HCT116 (cell line): ENCODE data around the gene CAP2. TPM values are rescaled to one million over a fixed set of nuclear protein-coding genes. Genes with fewer than 3 reads are reported as not detected.

Experiments
- ATAC-seq: fragments of 200-7000 bp; cut with Tn5 transposase; 2 replicates; pipeline ENCODE4 v1.9.1; 2020; ENCODE audit warnings: mild to moderate bottlenecking, moderate library complexity
- BruUV-seq: library from RNA; stranded (reverse); fragments of 400-500 nt; replicated peaks from 2 replicates; lab custom pipeline; 2021; lab: Mats Ljungman, UMichigan
- CTCF ChIA-PET: fragments of 300-600 bp; sonication (Branson Sonifier 250); formaldehyde crosslinking; loops from one replicate; lab custom pipeline; 2021; ENCODE audit warnings: antibody characterized with exemption; lab: Charles Lee
- POLR2A ChIA-PET: fragments of 300-600, 350-600 bp; sonication (Branson Sonifier 250); formaldehyde crosslinking; loops from one replicate; lab custom pipeline; 2021; ENCODE audit warnings: antibody characterized with exemption; lab: Charles Lee
- RAD21 ChIA-PET, 2 experiments: fragments of 300-600 bp; sonication (Branson Sonifier 250); formaldehyde crosslinking; loops; one replicate each; lab custom pipeline; 2023; ENCODE audit warnings: low total read pairs in 2 of 2; ENCODE audit not compliant: uncharacterized antibody in 2 of 2, unreplicated experiment in 2 of 2, low non-redundant PET in 1 of 2; lab: Charles Lee
- DNase-seq: peaks from one replicate; pipeline ENCODE4 v3.0.0-alpha.2; 2010; ENCODE audit warnings: low read depth, low spot score
- H2AFZ ChIP-seq: fragments of 200-600 bp; shearing (Covaris generic), sonication (generic); 2 replicates; pipeline ENCODE4 v1.6.1; 2017; ENCODE audit warnings: low read depth, mixed run types, mixed read lengths, antibody characterized with exemption, low read length; ENCODE audit not compliant: poor library complexity, severe bottlenecking
- H3K27ac ChIP-seq: 2 replicates; pipeline ENCODE4 v1.5.1; 2012; ENCODE audit warnings: low read depth, low read length
- H3K27me3 ChIP-seq: fragments of 200-600 bp; sonication (generic); 2 replicates; pipeline ENCODE4 v1.6.1; 2016; ENCODE audit warnings: mixed run types, low read length, mixed read lengths; ENCODE audit not compliant: insufficient read depth
- H3K36me3 ChIP-seq, 2 experiments: fragments of 200-500 bp in 1 of 2; fragments of 200-600 bp in 1 of 2; sonication (Bioruptor generic) in 1 of 2; sonication (generic) in 1 of 2; 2 replicates each; pipeline versions ENCODE4 v1.5.1 to v1.6.1; 2014 to 2016; ENCODE audit warnings: low read length in 2 of 2, inconsistent platforms in 1 of 2, mixed read lengths in 1 of 2, mixed run types in 1 of 2; ENCODE audit not compliant: insufficient read depth in 2 of 2, control insufficient read depth in 1 of 2
- H3K4me1 ChIP-seq, 2 experiments: fragments of 200-600 bp in 1 of 2; sonication (generic) in 1 of 2; 2 replicates each; pipeline versions ENCODE4 v1.5.1 to v1.6.1; 2012 to 2017; ENCODE audit warnings: low read length in 2 of 2, inconsistent platforms in 1 of 2, mild to moderate bottlenecking in 1 of 2, mixed read lengths in 1 of 2, mixed run types in 1 of 2, moderate library complexity in 1 of 2; ENCODE audit not compliant: insufficient read depth in 2 of 2, control insufficient read depth in 1 of 2
- H3K4me2 ChIP-seq: fragments of 200-600 bp; sonication (generic); 2 replicates; pipeline ENCODE4 v1.6.1; 2017; ENCODE audit warnings: mixed run types, low read length, mixed read lengths
- H3K4me3 ChIP-seq, 2 experiments: fragments of 200-600 bp in 1 of 2; sonication (generic) in 1 of 2; replicated peaks in 1 of 2; 2 replicates each; pipeline ENCODE4 v1.5.1; 2011 to 2016; ENCODE audit warnings: low read length in 2 of 2, control low read depth in 1 of 2, low read depth in 1 of 2, mild to moderate bottlenecking in 1 of 2, mixed read lengths in 1 of 2, mixed run types in 1 of 2
- H3K79me2 ChIP-seq: fragments of 200-600 bp; sonication (generic); 2 replicates; pipeline ENCODE4 v1.6.1; 2017; ENCODE audit warnings: mild to moderate bottlenecking, mixed run types, low read length, moderate library complexity, mixed read lengths; ENCODE audit not compliant: insufficient read depth
- H3K9ac ChIP-seq: fragments of 200-600 bp; sonication (generic); 2 replicates; pipeline ENCODE4 v1.6.1; 2016; ENCODE audit warnings: low read length, mixed read lengths
- H3K9me2 ChIP-seq: fragments of 200-600 bp; sonication (generic), shearing (Covaris generic); 2 replicates; pipeline ENCODE4 v1.6.1; 2017; ENCODE audit warnings: mixed run types, mild to moderate bottlenecking, moderate library complexity; ENCODE audit not compliant: insufficient read depth
- H3K9me3 ChIP-seq, 2 experiments: fragments of 200-500 bp in 1 of 2; fragments of 200-600 bp in 1 of 2; sonication (Bioruptor generic) in 1 of 2; sonication (generic) in 1 of 2; 2 replicates each; pipeline ENCODE4 v1.6.1; 2014 to 2017; ENCODE audit warnings: low read length in 2 of 2, mixed read lengths in 2 of 2, inconsistent platforms in 1 of 2, low read depth in 1 of 2, mild to moderate bottlenecking in 1 of 2, mixed run types in 1 of 2, moderate library complexity in 1 of 2; ENCODE audit not compliant: control insufficient read depth in 1 of 2, insufficient read depth in 1 of 2
- H4K20me1 ChIP-seq: fragments of 200-600 bp; sonication (generic), shearing (Covaris generic); 2 replicates; pipeline ENCODE4 v1.6.1; 2017; ENCODE audit warnings: mixed run types, mild to moderate bottlenecking, moderate library complexity; ENCODE audit not compliant: insufficient read depth
- ATF3 ChIP-seq: IDR thresholded peaks from 2 replicates; pipeline ENCODE4 v1.6.1; 2012
- CBX3 ChIP-seq: IDR thresholded peaks from 2 replicates; pipeline ENCODE4 v1.6.1; 2012; ENCODE audit warnings: low read depth
- CEBPB ChIP-seq: IDR thresholded peaks from 2 replicates; pipeline ENCODE4 v1.6.1; 2012; ENCODE audit warnings: low read depth
- CTCF ChIP-seq, 3 experiments: fragments of 200-600 bp in 1 of 3; sonication (generic) in 1 of 3; IDR thresholded peaks in 2 of 3; conservative IDR thresholded peaks in 1 of 3; 2 replicates each; pipeline ENCODE4 v1.5.1; 2012 to 2017; ENCODE audit warnings: low read depth in 2 of 3, low read length in 2 of 3, antibody characterized with exemption in 1 of 3, borderline replicate concordance in 1 of 3, control low read depth in 1 of 3, mild to moderate bottlenecking in 1 of 3, mixed read lengths in 1 of 3, mixed run types in 1 of 3, moderate library complexity in 1 of 3; ENCODE audit not compliant: insufficient read depth in 1 of 3
- EGR1 ChIP-seq: IDR thresholded peaks from 2 replicates; pipeline ENCODE4 v1.6.1; 2012; ENCODE audit warnings: low read depth
- EZH2 ChIP-seq: fragments of 200-600 bp; sonication (generic); IDR thresholded peaks from 2 replicates; pipeline ENCODE4 v1.6.1; 2017; ENCODE audit warnings: antibody characterized with exemption, mixed run types
- EZH2phosphoT487 ChIP-seq: fragments of 200-600 bp; IDR thresholded peaks from 2 replicates; pipeline ENCODE4 v1.6.1; 2018; ENCODE audit warnings: antibody characterized with exemption, borderline replicate concordance
- MAX ChIP-seq: IDR thresholded peaks from 2 replicates; pipeline ENCODE4 v1.6.1; 2012
- REST ChIP-seq: IDR thresholded peaks from 2 replicates; pipeline ENCODE4 v1.6.1; 2012; ENCODE audit warnings: low read depth
- SIN3A ChIP-seq: IDR thresholded peaks from 2 replicates; pipeline ENCODE4 v1.6.1; 2012; ENCODE audit warnings: low read depth
- YY1 ChIP-seq: IDR thresholded peaks from 2 replicates; pipeline ENCODE4 v1.6.1; 2011; ENCODE audit warnings: low read length, low read depth, moderate library complexity, mild to moderate bottlenecking; ENCODE audit not compliant: insufficient replicate concordance; ENCODE audit errors: extremely low read depth
- ZNF274 ChIP-seq: fragments of 200-500 bp; sonication (Bioruptor generic); IDR thresholded peaks from 2 replicates; pipeline ENCODE4 v1.6.1; 2014; ENCODE audit warnings: mild to moderate bottlenecking, low read depth, low read length, inconsistent platforms
- intact Hi-C: fragments of 100-400 bp; cut with micrococcal nuclease; formaldehyde crosslinking; loops from 2 replicates; pipeline ENCODE4 v1.10.0; 2022
- total RNA-seq: library from RNA; stranded (reverse); gene quantifications from one replicate; pipeline ENCODE4 v1.2.1, GENCODE V29; 2021; ENCODE audit not compliant: unreplicated experiment

The CAP2 gene
- total RNA-seq, 1 experiment from 2014 or later: 3.8 TPM

GRCh38 chr6:17466707-17467106 is 73.3 kb downstream of the CAP2 start:
- RAD21 ChIA-PET: no interaction called here
- no peak for TF ChIP-seq CTCF (IDR thresholded peaks at IDR 0.05 in 2 of 3, conservative IDR thresholded peaks at IDR 0.05 in 1 of 3; ENCODE audit: borderline replicate concordance in 1 of 3, insufficient read depth in 1 of 3, low read depth in 2 of 3, low read length in 2 of 3)
- no peak for TF ChIP-seq MAX
- TF ChIP-seq CEBPB: no peak
- TF ChIP-seq SIN3A: no peak
- no peak for TF ChIP-seq EZH2
- no peak for TF ChIP-seq CBX3
- TF ChIP-seq REST: no peak
- TF ChIP-seq EZH2phosphoT487: no peak
- TF ChIP-seq EGR1: no peak
- TF ChIP-seq ATF3: no peak
- no peak for TF ChIP-seq YY1
- TF ChIP-seq ZNF274: no peak
- no peaks in the 10 kb centered on the region; a peak in 1 of 4 replicates for H3K36me3 ChIP-seq
- no TSS peak for BruUV-seq
- CTCF ChIA-PET: no interaction called here
- H3K9me2 ChIP-seq: no peaks in the 10 kb centered on the region
- no peak for ATAC-seq
- POLR2A ChIA-PET: no interaction called here
- H3K4me2 ChIP-seq: no peak overlapping the region
- no peaks in the 10 kb centered on the region for H4K20me1 ChIP-seq
- H3K27me3 ChIP-seq: no peaks in the 10 kb centered on the region
- H3K27ac ChIP-seq: no peak overlapping the region
- H3K4me1 ChIP-seq: no peaks in the 10 kb centered on the region
- no peaks in the 10 kb centered on the region for H3K79me2 ChIP-seq
- no peaks in the 10 kb centered on the region for H3K9me3 ChIP-seq
- intact Hi-C loops: no loop called here
- DNase-seq: no peak
- H2AFZ ChIP-seq: no peak overlapping the region
- no peak overlapping the region for H3K4me3 ChIP-seq
- H3K9ac ChIP-seq: no peak overlapping the region
